ENCODE results near the gene RAB7B.

Gene RAB7B

GRCh38 chr1:206013026-206013795 is 10.0 kb upstream of the RAB7B start:
- H3K4me1 ChIP-seq (ENCODE audit: insufficient read depth, low read length) = peaks cover 8% of the 10 kb centered on the region
- H3K9me3 ChIP-seq (ENCODE audit: control insufficient read depth, insufficient read depth, low read length) = no peaks in the 10 kb centered on the region
- H3K36me3 ChIP-seq (ENCODE audit: insufficient read depth, low read length) = no peaks in the 10 kb centered on the region
- no peak overlapping the region for H3K9ac ChIP-seq (ENCODE audit: low read depth, low read length)

DNA sequence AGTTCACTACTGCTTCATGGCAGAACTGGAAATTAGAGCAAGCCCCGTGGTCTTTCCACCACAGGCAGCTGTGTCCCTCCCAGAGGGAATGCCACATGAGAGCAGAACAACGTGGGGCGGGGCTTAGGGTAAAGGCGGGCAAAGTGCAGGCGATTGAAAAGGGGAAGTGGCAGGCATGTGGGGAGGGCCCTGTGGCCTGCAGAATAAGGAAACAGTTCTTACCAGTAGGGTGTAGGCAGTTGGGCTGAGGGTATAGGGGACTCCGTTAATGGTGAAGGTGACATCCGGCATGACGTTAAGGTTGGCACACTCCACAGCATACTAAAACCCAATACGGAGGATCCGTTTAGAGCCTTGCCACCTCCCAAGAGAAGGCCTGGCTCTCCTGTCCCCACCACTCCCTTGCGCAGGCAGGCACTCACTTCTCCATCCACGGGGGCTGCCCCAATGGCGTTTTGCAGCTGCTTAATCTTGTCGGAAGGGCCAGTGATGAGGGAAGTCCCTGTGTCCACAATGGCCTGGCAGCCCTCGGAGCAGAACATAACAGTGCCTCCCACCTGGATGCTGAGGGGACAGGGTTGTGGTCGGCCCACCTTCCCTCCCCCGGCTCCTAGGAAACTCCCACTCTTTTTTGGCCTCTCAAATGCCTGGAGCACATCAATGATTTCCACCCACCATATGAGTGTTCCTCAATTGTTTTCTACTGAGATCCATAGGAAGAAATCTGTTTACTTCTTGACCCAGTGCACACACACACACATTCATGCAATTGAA is 9.1 kb upstream of the RAB7B start:
- Histone ChIP-seq H3K4me1 (ENCODE audit: insufficient read depth, low read length) (peaks cover 8% of the 10 kb centered on the region), H3K9me3 (ENCODE audit: control insufficient read depth, insufficient read depth, low read length) (no peaks in the 10 kb centered on the region), H3K9ac (ENCODE audit: low read depth, low read length) (no peak overlapping the region), H3K36me3 (ENCODE audit: insufficient read depth, low read length) (no peaks in the 10 kb centered on the region)

- H3K9me3 ChIP-seq (ENCODE audit: control insufficient read depth, insufficient read depth, low read length) = no peaks in the 10 kb centered on the region
- no peak overlapping the region for H3K9ac ChIP-seq (ENCODE audit: low read depth, low read length)
- peaks cover 8% of the 10 kb centered on the region for H3K4me1 ChIP-seq (ENCODE audit: insufficient read depth, low read length)
- H3K36me3 ChIP-seq (ENCODE audit: insufficient read depth, low read length) = no peaks in the 10 kb centered on the region
Measured at GRCh38 chr1:206011057-206011456, 7.9 kb upstream of the RAB7B start.

GRCh38 chr1:206010060-206010459 is 6.9 kb upstream of the RAB7B start:
- no peak overlapping the region for H3K9ac ChIP-seq (ENCODE audit: low read depth, low read length)
- H3K4me1 ChIP-seq (ENCODE audit: insufficient read depth, low read length) = peaks cover 8% of the 10 kb centered on the region

DNA sequence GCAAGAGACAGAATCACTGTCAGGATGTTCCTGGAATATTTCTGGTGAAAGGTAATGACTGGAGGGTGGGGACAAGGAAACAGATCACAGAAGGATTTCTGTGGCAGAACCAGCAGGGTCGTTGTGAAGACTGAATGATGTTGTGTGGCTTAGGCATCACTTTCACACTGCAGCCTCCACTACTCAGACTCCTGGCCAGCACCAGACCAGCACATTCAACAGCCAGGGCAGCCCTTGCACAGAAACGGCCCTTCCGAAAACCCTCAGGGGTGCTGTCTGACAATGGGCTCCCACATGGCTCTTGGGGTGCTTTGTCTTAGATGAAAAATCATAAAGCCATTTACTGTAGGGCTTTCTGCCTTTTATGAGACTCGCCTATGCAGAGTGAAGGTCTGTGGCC is 3.8 kb upstream of the RAB7B start:
- H3K4me1 ChIP-seq (ENCODE audit: insufficient read depth, low read length) = peaks cover 13% of the 10 kb centered on the region
- H3K36me3 ChIP-seq (ENCODE audit: insufficient read depth, low read length) = no peaks in the 10 kb centered on the region
- H3K9ac ChIP-seq (ENCODE audit: low read depth, low read length) = no peak overlapping the region
- H3K9me3 ChIP-seq (ENCODE audit: control insufficient read depth, insufficient read depth, low read length) = no peaks in the 10 kb centered on the region

More at GRCh38 chr1:206010060-206010459, 6.9 kb upstream of the RAB7B start:
- H3K9me3 ChIP-seq (ENCODE audit: control insufficient read depth, insufficient read depth, low read length) = no peaks in the 10 kb centered on the region
- no peaks in the 10 kb centered on the region for H3K36me3 ChIP-seq (ENCODE audit: insufficient read depth, low read length)

DNA sequence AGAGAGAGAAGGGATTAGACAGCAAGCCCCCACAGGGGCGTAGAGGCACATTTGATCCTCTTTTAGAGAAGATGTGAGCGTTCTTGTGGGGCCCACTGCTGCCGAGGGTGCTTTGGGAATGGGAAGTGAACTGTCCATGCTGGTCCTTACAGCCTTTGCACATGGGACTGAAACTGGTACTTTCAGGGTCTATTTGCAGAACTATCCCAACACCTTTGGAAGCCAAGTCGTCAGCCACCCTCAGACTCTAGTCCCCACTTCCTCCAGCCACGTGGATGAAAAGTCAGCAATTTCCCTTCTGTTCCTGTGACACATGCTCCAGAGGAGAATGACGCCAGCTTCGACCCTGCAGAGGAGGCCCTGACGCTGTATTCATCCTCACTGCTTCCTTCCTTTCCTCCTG is 2.6 kb upstream of the RAB7B start:
- Histone ChIP-seq H3K9me3 (ENCODE audit: control insufficient read depth, insufficient read depth, low read length) (no peaks in the 10 kb centered on the region), H3K4me1 (ENCODE audit: insufficient read depth, low read length) (peaks cover 15% of the 10 kb centered on the region), H3K36me3 (ENCODE audit: insufficient read depth, low read length) (no peaks in the 10 kb centered on the region), H3K9ac (ENCODE audit: low read depth, low read length) (no peak overlapping the region)

DNA sequence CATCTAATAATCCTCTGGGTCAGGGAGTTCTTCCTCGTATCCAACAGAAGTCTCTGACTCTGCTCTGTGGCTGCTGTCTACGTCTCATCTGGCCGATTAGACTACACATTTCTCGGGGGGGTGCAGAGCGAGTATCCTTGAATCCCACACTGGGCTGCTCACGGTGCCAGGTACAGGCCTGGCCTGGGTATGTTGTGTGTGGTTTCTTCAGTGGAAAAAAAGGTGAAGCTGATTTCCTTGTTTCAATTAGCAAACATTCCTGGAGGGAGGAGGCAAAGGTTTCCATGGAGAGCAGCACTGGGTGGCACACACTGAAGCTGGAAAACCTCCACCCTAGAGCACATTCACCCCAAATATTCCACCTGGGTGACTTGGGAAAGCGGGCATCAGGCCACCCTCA is 2.0 kb upstream of the RAB7B start:
- H3K9ac ChIP-seq (ENCODE audit: low read depth, low read length) = no peak overlapping the region
- peaks cover 15% of the 10 kb centered on the region for H3K4me1 ChIP-seq (ENCODE audit: insufficient read depth, low read length)
- no peaks in the 10 kb centered on the region for H3K36me3 ChIP-seq (ENCODE audit: insufficient read depth, low read length)
- H3K9me3 ChIP-seq (ENCODE audit: control insufficient read depth, insufficient read depth, low read length) = no peaks in the 10 kb centered on the region

DNA sequence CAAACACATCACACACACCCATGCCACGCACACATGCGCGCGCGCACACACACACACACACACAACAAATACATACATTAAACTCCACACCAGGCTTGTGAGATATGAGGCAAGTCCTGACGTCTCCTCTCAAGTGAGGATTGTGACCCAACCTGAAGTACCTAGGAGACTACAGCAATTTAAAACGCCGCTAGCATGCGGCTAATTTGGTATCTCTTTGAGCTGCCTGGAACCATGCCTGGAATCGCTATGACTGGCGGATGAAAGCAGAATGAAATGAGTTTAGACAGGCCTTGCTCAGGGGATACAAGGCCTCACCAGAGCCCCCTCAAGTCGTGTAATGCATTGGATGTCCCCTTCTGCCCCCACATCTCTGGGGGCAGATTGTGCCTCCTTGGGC is 1.6 kb upstream of the RAB7B start:
- Histone ChIP-seq H3K9ac (ENCODE audit: low read depth, low read length) (no peak overlapping the region), H3K4me1 (ENCODE audit: insufficient read depth, low read length) (peaks cover 15% of the 10 kb centered on the region), H3K36me3 (ENCODE audit: insufficient read depth, low read length) (no peaks in the 10 kb centered on the region), H3K9me3 (ENCODE audit: control insufficient read depth, insufficient read depth, low read length) (no peaks in the 10 kb centered on the region)

DNA sequence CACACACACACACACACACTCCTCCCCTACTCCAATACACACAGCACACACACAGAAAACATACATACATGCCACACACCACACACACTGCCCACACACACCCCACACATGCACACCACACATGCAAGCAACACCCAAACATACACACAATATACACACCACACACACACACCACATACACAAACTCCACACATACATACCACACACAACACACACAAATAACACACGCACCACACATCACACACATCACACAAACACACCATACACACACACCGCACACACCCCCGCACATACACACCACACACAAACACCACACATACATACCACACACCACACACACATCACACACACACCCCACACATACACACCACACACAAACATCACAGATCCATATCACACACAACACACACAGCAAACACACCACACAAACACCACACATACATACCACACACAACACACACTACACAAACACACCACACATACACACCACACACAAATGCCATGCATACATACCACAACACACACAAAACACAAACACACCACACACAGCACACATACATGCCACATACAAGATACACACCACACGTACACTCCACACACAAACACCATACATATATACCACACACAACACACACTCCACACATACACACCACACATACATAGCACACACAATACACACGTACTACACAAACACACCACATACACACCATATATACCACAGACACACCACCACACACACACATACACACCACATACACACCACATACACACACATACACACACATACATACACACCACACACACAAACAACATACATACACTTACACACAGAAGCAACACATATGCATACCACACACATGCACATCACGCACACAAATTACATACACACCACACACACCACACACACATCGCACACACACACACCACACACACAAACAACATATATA is 932 bp upstream of the RAB7B start:
- Histone ChIP-seq H3K9ac (ENCODE audit: low read depth, low read length) (no peak overlapping the region), H3K36me3 (ENCODE audit: insufficient read depth, low read length) (no peaks in the 10 kb centered on the region)

DNA sequence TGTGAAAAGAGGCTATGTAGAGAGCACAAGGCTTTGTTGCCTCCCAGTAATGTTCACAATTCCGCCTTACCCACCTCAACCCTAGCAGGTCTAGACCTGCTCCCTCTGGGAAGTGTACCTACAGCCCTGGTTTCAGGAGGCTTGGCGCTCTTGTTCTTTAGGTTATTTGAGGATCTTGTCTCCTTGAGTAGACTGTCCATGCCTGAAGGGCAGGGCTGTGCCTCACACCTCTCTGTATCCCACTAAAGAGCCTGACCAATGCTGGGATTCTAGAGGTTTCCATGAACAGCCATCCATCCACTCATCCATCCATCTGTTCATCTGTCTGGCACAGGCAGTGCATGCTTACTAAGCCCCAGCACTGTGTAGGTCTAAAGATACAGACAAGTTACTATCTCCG is 1.0 kb downstream of the RAB7B start:
- no peaks in the 10 kb centered on the region for H3K36me3 ChIP-seq (ENCODE audit: insufficient read depth, low read length)
- peaks cover 18% of the 10 kb centered on the region for H3K4me1 ChIP-seq (ENCODE audit: insufficient read depth, low read length)
- H3K9ac ChIP-seq (ENCODE audit: low read depth, low read length) = no peak overlapping the region
- H3K9me3 ChIP-seq (ENCODE audit: control insufficient read depth, insufficient read depth, low read length) = no peaks in the 10 kb centered on the region; the same call in 1 of the 2 replicates

More for the DNA sequence above, 932 bp upstream of the RAB7B start:
- Histone ChIP-seq H3K9me3 (ENCODE audit: control insufficient read depth, insufficient read depth, low read length) (no peaks in the 10 kb centered on the region), H3K4me1 (ENCODE audit: insufficient read depth, low read length) (peaks cover 15% of the 10 kb centered on the region)

DNA sequence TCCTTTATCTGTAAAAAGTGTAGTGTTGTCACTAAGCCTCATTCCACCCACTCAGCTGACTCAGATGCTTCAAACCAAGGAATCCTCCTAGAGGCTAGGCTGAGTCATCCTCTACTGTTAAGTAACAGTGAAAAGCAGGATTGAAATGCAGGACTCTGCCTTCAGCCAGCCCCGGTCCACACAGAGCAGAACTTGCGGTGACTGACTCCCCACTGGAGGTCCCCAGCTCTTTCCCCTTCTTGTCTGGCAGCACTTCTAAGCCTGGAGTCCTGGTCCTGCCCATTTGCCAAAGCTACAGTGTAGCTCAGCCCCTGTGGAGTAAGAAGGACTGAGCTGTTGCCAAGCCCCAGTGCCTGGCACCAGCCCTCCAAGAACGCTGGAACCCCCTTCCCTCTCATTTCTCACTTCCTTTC is 1.7 kb downstream of the RAB7B start:
- Histone ChIP-seq H3K9me3 (ENCODE audit: control insufficient read depth, insufficient read depth, low read length) (no peaks in the 10 kb centered on the region; the same call in 1 of the 2 replicates), H3K4me1 (ENCODE audit: insufficient read depth, low read length) (peaks cover 20% of the 10 kb centered on the region), H3K9ac (ENCODE audit: low read depth, low read length) (no peak overlapping the region), H3K36me3 (ENCODE audit: insufficient read depth, low read length) (no peaks in the 10 kb centered on the region)

DNA sequence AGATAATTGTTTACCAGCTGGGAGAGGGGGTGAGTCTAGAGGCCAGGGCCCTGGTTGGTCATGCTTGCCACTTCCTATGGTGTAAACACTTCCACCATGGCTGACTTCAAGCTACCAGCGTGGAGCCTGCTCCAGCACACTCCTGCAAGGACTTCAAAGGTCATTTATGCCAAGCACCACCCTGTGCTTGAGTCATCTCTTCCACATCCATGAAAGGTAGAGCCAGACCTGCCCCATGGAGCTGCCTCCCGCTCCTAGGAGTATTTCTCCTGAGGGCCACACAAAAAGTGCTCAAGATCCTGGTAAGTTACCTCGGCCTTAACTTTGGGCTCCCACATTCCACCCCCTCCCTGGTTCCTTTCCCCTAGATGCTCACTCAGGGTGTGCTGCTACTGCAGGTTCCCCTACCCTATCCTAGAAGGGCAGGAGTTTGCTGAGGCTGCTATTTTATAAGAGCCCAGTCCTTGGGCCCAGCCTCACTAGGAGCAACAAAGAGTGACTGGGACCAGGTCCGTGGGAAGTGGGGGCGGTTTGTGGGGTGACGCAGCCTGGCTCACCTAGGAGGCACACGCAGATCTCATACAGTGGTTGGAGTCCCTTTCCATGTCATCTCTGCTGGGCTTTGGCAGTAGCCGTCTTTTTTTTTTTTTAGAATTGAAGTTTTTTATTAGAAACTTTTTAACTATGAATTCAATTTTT is 2.4 kb downstream of the RAB7B start:
- peaks cover 24% of the 10 kb centered on the region for H3K4me1 ChIP-seq (ENCODE audit: insufficient read depth, low read length)
- no peaks in the 10 kb centered on the region for H3K36me3 ChIP-seq (ENCODE audit: insufficient read depth, low read length)
- H3K9me3 ChIP-seq (ENCODE audit: control insufficient read depth, insufficient read depth, low read length) = no peaks in the 10 kb centered on the region; the same call in 1 of the 2 replicates
- H3K9ac ChIP-seq (ENCODE audit: low read depth, low read length) = no peak overlapping the region

DNA sequence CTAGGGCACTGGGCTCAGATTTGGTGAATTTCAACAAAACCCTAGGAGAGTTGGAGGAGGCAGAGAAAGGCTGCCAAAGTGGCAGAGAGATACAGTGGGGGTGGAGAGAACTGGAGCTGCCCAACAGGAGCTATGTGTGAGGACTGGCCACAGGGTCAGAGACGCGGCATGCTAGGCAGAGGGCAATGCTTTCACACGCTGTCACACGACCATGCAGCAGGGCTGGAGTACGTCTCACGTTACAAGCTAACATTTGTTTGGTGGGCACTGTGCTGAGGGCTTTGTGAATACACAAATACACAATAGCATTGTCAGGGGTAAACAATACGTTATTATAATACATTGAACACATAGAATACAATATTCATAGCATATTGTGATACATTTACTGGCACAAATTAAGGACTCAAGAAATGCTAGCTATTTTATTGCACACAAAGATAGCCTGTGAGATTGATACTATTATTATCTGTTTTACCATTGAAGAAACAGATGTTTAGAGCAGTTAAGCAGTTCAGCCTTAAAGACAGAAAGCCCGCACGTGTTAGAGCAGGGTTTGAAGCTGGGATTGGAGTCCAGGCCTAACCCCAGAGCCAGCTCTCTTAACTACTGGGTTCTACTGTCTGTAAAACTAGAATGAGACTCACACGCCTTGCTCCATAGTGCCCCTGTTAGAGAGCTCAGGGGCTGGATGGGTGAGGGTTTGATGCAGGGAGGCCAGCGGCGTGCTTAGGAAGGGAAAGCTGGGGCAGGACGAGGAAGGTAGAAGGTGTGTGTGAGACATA is 4.5 kb downstream of the RAB7B start:
- H3K4me1 ChIP-seq (ENCODE audit: insufficient read depth, low read length) = peaks cover 24% of the 10 kb centered on the region
- H3K9me3 ChIP-seq (ENCODE audit: control insufficient read depth, insufficient read depth, low read length) = no peaks in the 10 kb centered on the region; the same call in 1 of the 2 replicates
- H3K9ac ChIP-seq (ENCODE audit: low read depth, low read length) = no peak overlapping the region
- no peaks in the 10 kb centered on the region for H3K36me3 ChIP-seq (ENCODE audit: insufficient read depth, low read length)
